IMR-90 (cell line): ENCODE data around the gene FTO. TPM values are rescaled to one million over a fixed set of nuclear protein-coding genes. Genes with fewer than 3 reads are reported as not detected.

Experiments
- ATAC-seq: fragments of 200-7000 bp; cut with Tn5 transposase; 2 replicates; pipeline ENCODE4 v1.9.1; 2020; ENCODE audit warnings: low read depth, mild to moderate bottlenecking, moderate library complexity
- BruUV-seq: library from RNA; stranded (reverse); fragments of 400-500 nt; replicated peaks from 2 replicates; lab custom pipeline; 2021; lab: Mats Ljungman, UMichigan
- CTCF ChIA-PET: fragments of 300-600 bp; formaldehyde crosslinking; extraction: SDS; loops from one replicate; lab custom pipeline; 2021; ENCODE audit warnings: antibody characterized with exemption; lab: Yijun Ruan, JAX
- POLR2A ChIA-PET: fragments of 300-600 bp; sonication (Branson Sonifier 250); formaldehyde crosslinking; loops from one replicate; lab custom pipeline; 2022; ENCODE audit warnings: antibody characterized with exemption; ENCODE audit not compliant: unreplicated experiment; lab: Charles Lee
- DNase-seq: peaks from one replicate; pipeline ENCODE4 v3.0.0; 2013
- H2AFZ ChIP-seq: replicated peaks from 2 replicates; pipeline ENCODE3; 2013; ENCODE audit warnings: low read length, mild to moderate bottlenecking; ENCODE audit not compliant: poor library complexity
- H2AK5ac ChIP-seq: 2 replicates; pipeline ENCODE4 v1.6.1; 2013; ENCODE audit warnings: low read depth, low read length, inconsistent platforms
- H2AK9ac ChIP-seq: replicated peaks from 2 replicates; pipeline ENCODE3; 2013; ENCODE audit warnings: mild to moderate bottlenecking, low read depth, low read length, moderate library complexity; ENCODE audit not compliant: poor library complexity
- H2BK120ac ChIP-seq: 2 replicates; pipeline ENCODE4 v1.6.1; 2013; ENCODE audit warnings: low read depth, low read length, inconsistent platforms
- H2BK15ac ChIP-seq: 3 replicates; pipeline ENCODE4 v1.6.1; 2013; ENCODE audit warnings: low read depth, low read length, inconsistent platforms
- H2BK20ac ChIP-seq: 2 replicates; pipeline ENCODE4 v1.6.1; 2013; ENCODE audit warnings: low read depth, mild to moderate bottlenecking, inconsistent platforms, low read length, moderate library complexity
- H2BK5ac ChIP-seq: 2 replicates; pipeline ENCODE4 v1.6.1; 2013; ENCODE audit warnings: mild to moderate bottlenecking, low read depth, low read length, inconsistent platforms; ENCODE audit not compliant: poor library complexity, severe bottlenecking
- H3K14ac ChIP-seq: replicated peaks from 2 replicates; pipeline ENCODE4 v1.6.1; 2013; ENCODE audit warnings: low read depth, low read length, inconsistent platforms
- H3K18ac ChIP-seq: 2 replicates; pipeline ENCODE4 v1.6.1; 2013; ENCODE audit warnings: low read depth, low read length, control low read depth
- H3K23ac ChIP-seq: 2 replicates; pipeline ENCODE4 v1.6.1; 2013; ENCODE audit warnings: low read depth, low read length, inconsistent platforms
- H3K27ac ChIP-seq: 2 replicates; pipeline ENCODE4 v1.5.1; 2013; ENCODE audit warnings: mild to moderate bottlenecking, control low read depth, low read length; ENCODE audit not compliant: insufficient read depth
- H3K27me3 ChIP-seq: 2 replicates; pipeline ENCODE4 v1.6.1; 2013; ENCODE audit warnings: low read length; ENCODE audit not compliant: control insufficient read depth, insufficient read depth
- H3K36me3 ChIP-seq: 2 replicates; pipeline ENCODE4 v1.6.1; 2013; ENCODE audit warnings: low read length, mixed read lengths; ENCODE audit not compliant: control insufficient read depth, insufficient read depth
- H3K4ac ChIP-seq: 2 replicates; pipeline ENCODE4 v1.6.1; 2013; ENCODE audit warnings: low read depth, low read length, inconsistent platforms
- H3K4me1 ChIP-seq: 2 replicates; pipeline ENCODE4 v1.6.1; 2013; ENCODE audit warnings: low read length, mixed read lengths; ENCODE audit not compliant: control insufficient read depth, insufficient read depth
- H3K4me2 ChIP-seq: 2 replicates; pipeline ENCODE4 v1.6.1; 2013; ENCODE audit warnings: low read depth, mild to moderate bottlenecking, control low read depth, low read length, moderate library complexity
- H3K4me3 ChIP-seq: 2 replicates; pipeline ENCODE4 v1.5.1; 2013; ENCODE audit warnings: low read depth, mild to moderate bottlenecking, control low read depth, low read length, moderate library complexity; ENCODE audit not compliant: insufficient read depth
- H3K56ac ChIP-seq: 2 replicates; pipeline ENCODE4 v1.6.1; 2013; ENCODE audit warnings: low read length, inconsistent platforms; ENCODE audit not compliant: insufficient read depth; ENCODE audit errors: extremely low read depth
- H3K79me1 ChIP-seq, 2 experiments: 2 replicates each; pipeline ENCODE4 v1.6.1; 2013; ENCODE audit warnings: low read length in 2 of 2, inconsistent platforms in 1 of 2, low read depth in 1 of 2
- H3K9ac ChIP-seq: 2 replicates; pipeline ENCODE4 v1.6.1; 2013; ENCODE audit warnings: low read depth, low read length, control low read depth
- H3K9me1 ChIP-seq: 2 replicates; pipeline ENCODE4 v1.6.1; 2013; ENCODE audit warnings: low read length, inconsistent platforms; ENCODE audit not compliant: insufficient read depth
- H3K9me3 ChIP-seq: 2 replicates; pipeline ENCODE4 v1.6.1; 2013; ENCODE audit warnings: low read length; ENCODE audit not compliant: control insufficient read depth, insufficient read depth
- H4K20me1 ChIP-seq: 2 replicates; pipeline ENCODE4 v1.6.1; 2013; ENCODE audit warnings: low read length, inconsistent platforms; ENCODE audit not compliant: insufficient read depth
- H4K5ac ChIP-seq: 2 replicates; pipeline ENCODE4 v1.6.1; 2013; ENCODE audit warnings: mild to moderate bottlenecking, low read depth, low read length, control low read depth
- H4K8ac ChIP-seq, 2 experiments: 2 replicates each; pipeline ENCODE4 v1.6.1; 2013; ENCODE audit warnings: low read depth in 2 of 2, low read length in 2 of 2, control low read depth in 1 of 2, inconsistent platforms in 1 of 2
- H4K91ac ChIP-seq: 2 replicates; pipeline ENCODE4 v1.6.1; 2013; ENCODE audit warnings: low read depth, low read length, inconsistent platforms; ENCODE audit not compliant: insufficient read depth
- RCOR1 ChIP-seq: IDR thresholded peaks from 2 replicates; pipeline ENCODE4 v1.6.1; 2012; ENCODE audit warnings: mild to moderate bottlenecking, low read length, improper control_type of control experiment; ENCODE audit not compliant: insufficient replicate concordance
- RFX5 ChIP-seq: IDR thresholded peaks from 2 replicates; pipeline ENCODE4 v1.8.0; 2012; ENCODE audit warnings: low read depth, mild to moderate bottlenecking, low read length, moderate library complexity
- WGBS, 2 experiments: methylation state at CpG; one replicate each; pipeline versions ENCODE4 v1.1.5 to v1.1.7; 2013; ENCODE audit warnings: missing lambda C conversion rate in 2 of 2; ENCODE audit not compliant: insufficient read length in 1 of 2; ENCODE audit errors: extremely low coverage in 2 of 2; 5-methylcytosine and 5-hydroxymethylcytosine counted together
- dilution Hi-C: fragments of 300-500 bp; cut with HindIII; formaldehyde crosslinking; loops from one replicate; pipeline ENCODE4 v1.14.3; 2018; ENCODE audit warnings: low sequenced_read_pairs; ENCODE audit not compliant: unreplicated experiment
- in situ Hi-C: fragments of 300-500 bp; cut with MboI; formaldehyde crosslinking; loops from 3 replicates; pipeline ENCODE4 v1.14.3; 2019; ENCODE audit warnings: low sequenced_read_pairs, inconsistent platforms, mixed read lengths
- intact Hi-C: fragments of 100-400 bp; cut with micrococcal nuclease; formaldehyde crosslinking; loops from 2 replicates; pipeline ENCODE4 v1.10.0; 2022
- polyA plus RNA-seq, 3 experiments: library from polyadenylated mRNA; depleted of rRNA; stranded (reverse); fragments of >200 nt; gene quantifications; 2 replicates each; pipeline ENCODE4 v1.2.3, GENCODE V29; 2012; ENCODE audit warnings: low replicate concordance in 1 of 3
- total RNA-seq: library from RNA; depleted of rRNA; stranded (reverse); fragments of >200 nt; gene quantifications from 2 replicates; pipeline ENCODE4 v1.2.3, GENCODE V29; 2012

Gene FTO
- total and polyA plus RNA-seq, 2 of the 4 experiments (the other 2 are of a cell fraction), result 70.3 to 132 TPM

DNA sequence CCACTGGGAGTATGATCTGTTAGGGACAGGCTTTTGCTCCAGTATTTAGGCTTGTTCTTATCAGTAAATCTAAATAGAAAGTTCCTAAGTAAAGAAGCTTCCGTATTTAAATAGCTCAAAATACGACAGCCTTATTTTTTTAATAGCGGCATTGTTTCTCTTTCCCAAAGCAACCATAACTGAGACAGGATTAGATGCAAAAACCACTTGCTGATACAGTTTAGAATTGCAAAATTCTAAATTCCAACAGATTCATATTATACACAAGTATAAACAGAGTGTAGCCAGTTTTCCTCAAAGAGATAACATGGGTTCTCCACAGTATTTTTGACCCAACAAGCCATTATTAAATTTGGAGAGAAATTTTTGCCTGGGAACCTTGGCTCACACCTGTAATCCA, 276.7 kb downstream of the FTO start:
- no TSS peak for BruUV-seq
- TF ChIP-seq RFX5, result no peak
- no peak for TF ChIP-seq RCOR1

More for the DNA sequence above, 276.7 kb downstream of the FTO start:
- in situ Hi-C loops (no loop called here), intact Hi-C loops (no loop called here), dilution Hi-C loops (no loop called here)
- H2AFZ ChIP-seq, result no peak overlapping the region
- H3K27me3 ChIP-seq, result no peaks in the 10 kb centered on the region
- no peak overlapping the region for H3K56ac ChIP-seq
- CTCF ChIA-PET, result no interaction called here
- H3K4me1 ChIP-seq, result peaks cover 12% of the 10 kb centered on the region
- no peak overlapping the region for H2BK5ac ChIP-seq
- H2BK120ac ChIP-seq, result no peak overlapping the region
- H4K20me1 ChIP-seq, result no peaks in the 10 kb centered on the region
- no peak overlapping the region for H3K18ac ChIP-seq
- POLR2A ChIA-PET, result interaction anchor here (0.9 kb wide), 1 partner anchor 13 kb away, joined by 3 read pairs; no protein-coding TSS in a partner anchor
- 100% methylated on average over 1 of the region's 3 CpGs; no CpG with 5 or more reads in 1 of the 2 experiments for WGBS, 2 experiments
- no peak overlapping the region for H2AK9ac ChIP-seq
- H4K91ac ChIP-seq, result no peak overlapping the region
- no peak overlapping the region for H3K4me3 ChIP-seq
- H3K36me3 ChIP-seq, result no peaks in the 10 kb centered on the region
- no peak overlapping the region for H3K14ac ChIP-seq
- H3K9ac ChIP-seq, result no peak overlapping the region
- ATAC-seq, result peak; percentile 52
- H3K79me1 ChIP-seq, result no peaks in the 10 kb centered on the region; a peak in 2 of 4 replicates
- H2BK15ac ChIP-seq, result no peak overlapping the region
- DNase-seq, result peak; percentile 6
- H2AK5ac ChIP-seq, result no peak overlapping the region
- H3K4me2 ChIP-seq, result no peak overlapping the region
- H3K4ac ChIP-seq, result no peak overlapping the region
- no peaks in the 10 kb centered on the region for H3K9me3 ChIP-seq
- no peak overlapping the region for H2BK20ac ChIP-seq
- no peak overlapping the region for H4K5ac ChIP-seq
- no peaks in the 10 kb centered on the region; the same call in 1 of the 2 replicates for H3K9me1 ChIP-seq
- H3K23ac ChIP-seq, result no peak overlapping the region
- H3K27ac ChIP-seq, result no peak overlapping the region
- no peak overlapping the region for H4K8ac ChIP-seq
